GM19238 (cell line): Measurements from ENCODE around the gene SDK1.

Experiments used
- DNase-seq: peaks from one replicate; pipeline ENCODE4 v3.0.0; 2011; ENCODE audit warnings: low spot score; ENCODE audit not compliant: insufficient read length

Gene SDK1

DNA sequence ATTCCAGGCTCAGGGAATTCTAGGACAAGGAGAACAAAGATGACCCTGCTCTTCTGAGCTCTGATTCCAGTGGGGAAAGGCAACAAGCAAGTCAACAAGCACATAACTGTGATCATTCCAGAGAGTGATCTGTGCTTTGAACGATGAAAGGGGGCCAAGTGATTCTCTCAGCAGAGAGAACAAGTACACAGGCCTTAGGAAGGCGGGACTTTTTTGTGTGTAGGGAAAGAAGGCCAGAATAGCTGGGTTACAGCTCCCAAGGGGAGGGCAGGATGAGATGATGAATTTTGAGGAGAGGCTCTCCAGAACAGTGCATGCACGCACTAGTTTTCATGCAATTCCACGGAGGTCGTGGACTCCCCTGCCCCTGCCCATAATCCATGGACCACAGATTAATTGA lies 565.2 kb downstream of the SDK1 start:
- no peak for DNase-seq

DNA sequence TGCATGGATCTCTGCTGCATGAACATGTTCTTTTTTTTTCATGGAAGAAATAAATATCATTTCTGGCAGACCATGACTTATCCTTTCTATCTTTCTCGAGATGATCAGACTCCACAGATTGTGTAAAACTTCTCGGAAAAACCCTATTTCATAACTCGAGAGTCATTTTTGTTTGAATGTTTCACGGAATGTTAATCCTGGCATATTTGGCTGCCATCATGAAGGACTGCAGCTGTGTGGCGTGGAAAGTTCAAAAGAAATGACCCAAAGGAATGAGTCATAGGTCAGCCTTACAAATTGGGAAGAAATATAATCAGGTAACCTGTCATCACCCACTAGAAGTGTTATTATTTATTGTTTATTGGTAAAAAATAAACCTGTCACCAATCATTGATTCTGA lies 566.8 kb downstream of the SDK1 start:
- DNase-seq: no peak

DNA sequence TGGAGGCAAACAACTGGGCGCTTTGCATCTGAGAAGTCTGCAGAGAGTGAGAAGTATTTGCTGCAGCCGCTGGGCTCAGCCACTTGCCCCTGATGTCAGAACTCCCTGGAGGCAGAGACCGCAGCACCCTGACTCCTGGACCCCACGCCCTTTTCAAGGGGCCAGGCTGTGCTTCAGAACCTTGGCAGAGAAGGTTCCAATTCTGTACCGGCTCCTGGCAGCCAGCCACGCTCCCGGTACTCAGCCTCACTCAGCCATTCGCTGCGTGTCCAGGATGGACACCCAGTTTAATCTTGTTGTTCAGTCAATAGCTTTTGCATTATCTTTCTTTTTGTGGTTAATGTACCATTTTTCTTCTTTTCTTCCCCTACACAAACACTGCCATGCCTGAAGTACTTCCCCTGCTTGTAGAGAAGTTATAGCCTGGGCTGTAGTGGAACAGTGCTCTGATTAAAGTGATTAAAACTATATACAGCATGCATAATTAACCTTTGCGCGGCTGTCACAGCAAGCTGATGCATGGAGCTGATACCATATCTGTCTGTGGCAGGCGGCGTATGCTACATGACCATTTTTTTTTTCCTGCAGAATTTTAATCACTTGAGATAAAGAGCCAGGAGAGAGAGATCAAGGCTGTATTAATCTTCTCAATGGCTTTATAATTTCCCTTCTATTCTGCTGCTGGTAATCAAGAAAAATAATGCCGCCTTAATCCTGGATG lies 578.5 kb downstream of the SDK1 start:
- no peak for DNase-seq

DNA sequence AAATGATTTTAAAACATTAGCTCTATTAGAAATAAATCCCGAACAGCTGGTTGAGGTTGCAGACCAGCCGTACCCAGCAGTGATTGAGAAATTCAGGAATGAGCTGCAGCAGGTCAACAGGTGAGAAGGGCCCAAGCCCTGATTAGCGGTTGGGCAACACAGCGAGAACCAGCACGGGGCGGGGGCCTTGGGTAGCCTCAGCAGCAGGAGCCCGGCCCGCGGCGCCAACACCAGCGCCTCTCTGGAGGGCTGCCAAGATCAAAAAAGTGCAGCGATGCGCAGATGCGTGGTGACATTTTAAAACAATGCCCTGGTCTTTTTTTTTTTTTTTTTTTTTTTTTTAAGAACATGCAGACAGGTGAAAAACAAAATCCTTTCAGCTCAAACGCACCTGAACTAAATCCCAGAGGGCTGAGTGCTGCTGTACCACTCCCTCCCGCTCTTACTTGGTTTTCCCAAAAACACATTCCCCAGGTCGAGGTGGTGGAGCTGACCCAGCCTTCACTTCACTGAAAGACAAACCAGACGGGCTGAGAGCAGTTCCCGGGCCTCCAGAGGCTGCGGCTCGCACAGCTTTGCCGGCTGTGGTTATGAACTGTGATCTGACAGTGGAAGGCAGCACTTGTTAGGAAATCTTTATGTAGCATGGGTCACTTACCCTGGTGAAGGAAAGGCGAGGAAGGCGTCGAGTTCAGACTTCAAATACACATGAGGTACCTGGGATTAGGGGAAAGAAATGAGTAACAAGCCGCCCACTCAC lies 579.4 kb downstream of the SDK1 start:
- no peak for DNase-seq

DNA sequence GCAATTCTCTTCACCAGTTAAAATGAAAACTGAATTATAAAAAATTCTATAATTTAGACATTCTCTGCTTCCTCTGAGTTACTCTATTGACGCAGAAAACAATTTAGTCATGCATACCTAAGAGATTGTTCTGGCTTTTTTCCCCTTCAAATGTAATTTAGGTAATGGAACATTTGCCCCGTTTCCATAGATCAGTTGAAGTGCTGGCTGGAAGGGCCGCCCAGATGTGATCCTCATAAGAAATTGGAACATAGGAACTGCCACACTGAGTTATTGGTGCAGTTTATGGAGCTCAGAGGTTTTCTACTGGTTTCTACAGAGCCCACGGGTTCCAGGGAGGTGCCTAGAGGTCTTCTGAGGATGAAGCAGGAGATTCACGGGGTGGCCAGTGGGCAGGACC lies 581.7 kb downstream of the SDK1 start:
- no peak for DNase-seq

DNA sequence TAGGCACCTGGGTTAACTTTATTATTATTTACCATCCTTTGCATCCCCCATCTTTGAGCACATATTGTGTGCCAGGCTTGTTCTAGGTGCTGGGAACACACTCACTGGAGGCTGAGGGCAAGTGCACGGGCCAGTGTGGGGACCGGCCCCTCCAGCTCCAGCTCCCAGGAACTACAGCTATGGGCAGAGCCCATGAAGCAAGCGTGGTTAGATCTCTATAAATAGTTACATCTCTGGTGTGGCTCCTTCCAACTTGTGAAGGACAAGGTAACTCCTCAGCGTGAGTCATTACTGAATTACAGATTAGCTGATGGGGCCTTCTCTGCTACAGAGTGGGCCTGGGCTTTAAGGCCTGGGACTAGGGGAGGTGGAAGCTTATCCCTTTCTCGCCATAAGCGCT lies 583.5 kb downstream of the SDK1 start:
- DNase-seq: no peak

DNA sequence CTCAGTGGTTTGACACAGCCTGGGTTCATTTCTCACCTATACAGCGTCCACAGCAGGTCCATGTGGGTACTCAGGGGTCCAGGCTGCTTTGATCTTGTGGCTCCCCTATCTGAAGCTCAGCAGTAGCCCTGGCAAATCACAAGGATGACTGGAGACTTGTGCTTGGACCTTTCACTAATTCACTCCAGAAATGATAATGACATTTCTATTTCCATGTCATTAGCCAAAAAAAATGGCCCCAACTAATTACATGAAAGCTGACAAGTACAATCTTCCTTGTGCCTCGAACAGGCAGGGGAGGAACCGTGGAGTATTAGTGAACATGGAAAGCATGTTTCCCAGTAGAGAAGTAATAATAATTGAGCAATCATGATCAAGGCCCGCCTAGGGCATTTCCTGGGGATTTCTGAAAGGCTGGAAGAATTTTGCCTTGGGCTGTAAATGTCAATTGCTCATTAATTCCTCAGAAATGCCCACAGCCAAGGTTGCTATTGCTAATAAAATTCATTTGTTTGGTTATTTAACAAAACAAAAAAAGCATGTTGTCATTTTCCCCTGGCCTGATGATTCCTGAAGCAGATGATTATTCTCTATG lies 586.1 kb downstream of the SDK1 start:
- no peak for DNase-seq

DNA sequence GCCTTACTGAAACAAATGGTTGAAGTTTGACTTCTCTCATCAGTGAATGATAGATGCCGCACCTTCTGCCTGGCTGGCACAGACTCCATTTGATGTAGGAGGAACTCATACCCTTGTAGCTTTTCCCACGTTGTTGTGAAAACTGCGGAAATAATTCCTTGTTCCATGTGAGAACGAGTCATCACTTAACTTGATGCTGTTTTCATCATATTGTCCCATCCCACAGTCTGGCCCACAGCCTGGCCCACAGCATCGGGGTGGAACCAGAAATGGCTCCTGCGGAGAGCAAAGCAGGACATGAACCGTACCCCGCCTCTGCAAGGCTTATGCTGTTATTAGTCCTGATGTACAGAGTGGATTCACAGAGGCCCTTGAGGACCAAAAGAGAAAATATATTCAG lies 587.0 kb downstream of the SDK1 start:
- no peak for DNase-seq

DNA sequence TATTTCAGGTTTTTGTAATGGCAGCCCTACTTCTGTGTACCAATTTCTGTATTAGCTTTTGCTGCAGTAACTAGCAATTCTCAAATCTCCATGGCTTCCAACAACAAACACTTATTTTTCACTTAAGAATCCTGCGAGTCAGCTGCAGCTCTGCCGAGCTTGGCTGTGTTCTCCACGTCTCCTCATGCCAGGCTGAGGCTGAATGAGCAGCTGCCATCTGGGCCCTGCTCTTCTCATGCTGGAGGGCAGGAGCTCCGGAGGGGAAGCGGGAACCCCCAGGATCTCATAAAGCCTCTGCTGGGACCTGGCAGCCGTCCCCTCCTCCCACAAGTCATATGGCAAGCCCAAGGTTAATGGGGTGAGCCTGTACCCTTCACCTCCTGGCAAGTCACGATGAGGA lies 591.1 kb downstream of the SDK1 start:
- DNase-seq: no peak

DNA sequence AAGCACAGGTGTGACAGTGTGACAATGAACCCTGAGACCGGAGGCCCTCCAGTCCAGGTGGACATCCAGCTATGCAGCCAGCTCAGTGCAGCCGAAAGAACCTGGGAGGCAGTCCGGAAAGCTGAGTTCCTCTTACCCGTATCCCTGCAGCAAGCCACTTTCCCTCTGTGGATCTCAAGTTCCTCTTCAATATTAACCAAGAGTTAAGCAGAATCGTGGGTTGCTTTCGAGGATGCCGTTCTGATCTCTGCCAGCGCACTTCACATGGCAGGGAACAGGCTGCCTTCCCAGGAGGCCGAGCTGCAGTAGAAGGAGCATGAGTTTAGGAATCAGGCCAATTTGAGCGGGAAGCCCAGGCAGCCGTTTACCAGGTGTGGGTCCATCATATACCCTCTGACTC lies 591.6 kb downstream of the SDK1 start:
- DNase-seq: no peak

DNA sequence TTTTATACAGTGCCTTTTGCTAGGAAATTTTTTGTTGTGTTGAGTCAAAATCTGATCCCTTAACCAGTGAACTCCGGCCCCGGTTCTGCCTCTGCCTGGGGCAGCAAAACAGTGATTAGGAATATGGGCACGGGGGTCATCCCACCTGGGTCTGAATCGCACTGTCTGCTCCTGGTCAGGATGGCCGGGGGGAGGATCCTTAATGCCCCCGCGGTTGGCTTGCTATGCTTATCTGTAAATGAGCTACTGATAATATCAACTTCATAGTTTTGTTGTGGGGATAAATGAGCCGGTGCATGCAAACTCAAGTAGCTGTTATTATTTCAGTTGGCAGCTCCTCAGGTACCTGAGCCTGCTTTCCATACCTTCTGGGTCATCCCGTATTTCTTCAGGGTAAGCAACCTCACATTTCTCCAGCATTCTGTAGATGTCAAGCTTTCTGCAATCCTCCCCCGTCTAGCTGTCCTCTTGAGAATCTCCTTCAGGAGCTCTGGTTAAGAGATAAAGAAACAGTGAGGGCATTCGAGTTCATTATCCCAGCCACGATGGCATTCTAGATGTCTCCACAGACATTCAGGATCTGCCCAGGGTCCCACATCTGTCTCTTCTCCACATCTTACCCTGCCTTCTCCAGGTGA lies 592.2 kb downstream of the SDK1 start:
- DNase-seq: no peak

DNA sequence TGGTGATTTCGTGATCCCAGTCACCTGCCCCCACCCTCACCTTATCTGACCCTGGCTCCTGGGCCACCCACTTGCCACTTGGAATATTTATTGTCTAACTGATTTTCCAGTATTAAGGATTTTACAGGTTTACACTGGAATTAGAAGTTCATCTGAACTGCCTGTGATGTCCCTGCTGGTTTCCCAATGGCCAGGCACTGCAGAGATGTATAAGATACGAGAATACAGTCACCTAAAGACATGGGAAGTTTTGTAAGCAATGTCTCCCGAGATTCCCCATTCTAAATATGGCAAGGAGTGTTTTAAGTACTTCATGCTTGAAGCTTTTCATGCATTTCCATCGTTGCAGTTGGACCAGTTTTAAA lies 592.7 kb downstream of the SDK1 start:
- no peak for DNase-seq

DNA sequence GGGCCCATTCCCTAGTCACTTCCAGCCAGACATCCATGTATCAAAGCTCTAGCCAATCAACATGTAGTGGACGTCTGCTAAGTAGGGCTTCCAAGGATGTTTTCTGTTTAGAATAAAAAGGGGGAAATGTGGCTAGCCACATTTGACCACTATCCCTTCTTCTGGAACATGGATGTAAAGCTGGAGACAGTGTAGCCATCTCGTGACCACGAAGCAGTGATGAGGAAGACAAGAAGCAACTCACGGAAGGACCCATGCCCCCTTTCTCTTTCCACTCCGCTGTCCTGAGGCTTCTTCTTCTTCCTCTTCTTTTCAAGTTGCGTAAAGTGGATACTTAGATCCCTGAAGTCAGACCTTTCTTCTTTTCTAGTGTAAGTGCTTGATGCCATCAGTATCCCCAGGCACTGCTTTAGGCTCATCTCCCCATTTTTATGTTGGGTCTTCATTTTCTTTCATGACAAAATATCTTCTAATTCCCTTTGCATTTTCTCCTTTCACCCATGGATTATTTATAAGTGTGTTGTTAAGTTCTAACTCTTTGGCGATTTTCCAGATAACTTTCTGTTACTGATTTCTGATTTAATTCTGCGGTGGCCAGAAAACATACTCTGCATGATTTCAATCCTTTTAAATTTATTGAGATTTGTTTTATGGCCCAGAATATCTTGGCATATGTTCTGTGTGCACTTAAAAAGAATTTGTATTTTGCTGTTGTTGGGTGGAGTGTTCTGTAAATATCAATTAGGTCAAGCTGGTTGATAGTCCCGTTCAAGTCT lies 594.5 kb downstream of the SDK1 start:
- DNase-seq: no peak

DNA sequence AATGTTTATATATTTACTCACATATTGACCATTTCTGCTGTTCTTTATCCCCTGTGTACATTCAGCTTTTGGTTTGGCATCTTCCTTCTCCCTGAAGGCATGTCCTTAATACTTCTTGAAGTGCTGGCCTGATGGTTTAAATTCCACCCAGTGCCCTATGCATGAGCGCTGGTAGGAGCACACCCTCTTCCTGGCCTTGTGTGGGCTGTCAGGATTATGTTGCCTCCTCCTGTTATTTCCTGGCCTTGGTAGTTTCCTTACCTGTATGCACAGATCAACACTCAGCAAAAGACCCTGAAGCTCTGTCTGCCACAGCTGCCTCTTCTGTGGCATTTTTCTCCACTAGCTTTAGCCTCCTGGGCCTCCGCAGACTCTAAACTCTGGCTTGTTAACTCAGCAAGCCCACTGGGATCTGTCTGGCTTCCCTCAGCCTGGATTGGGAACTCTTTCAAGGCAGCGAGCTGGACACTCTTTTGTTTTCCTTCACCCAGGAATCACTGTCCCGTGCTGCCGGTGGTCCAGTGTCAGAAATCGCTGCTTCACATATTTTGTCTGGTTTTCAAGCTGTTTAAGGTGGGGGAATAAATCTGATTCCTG lies 595.2 kb downstream of the SDK1 start:
- DNase-seq: no peak

DNA sequence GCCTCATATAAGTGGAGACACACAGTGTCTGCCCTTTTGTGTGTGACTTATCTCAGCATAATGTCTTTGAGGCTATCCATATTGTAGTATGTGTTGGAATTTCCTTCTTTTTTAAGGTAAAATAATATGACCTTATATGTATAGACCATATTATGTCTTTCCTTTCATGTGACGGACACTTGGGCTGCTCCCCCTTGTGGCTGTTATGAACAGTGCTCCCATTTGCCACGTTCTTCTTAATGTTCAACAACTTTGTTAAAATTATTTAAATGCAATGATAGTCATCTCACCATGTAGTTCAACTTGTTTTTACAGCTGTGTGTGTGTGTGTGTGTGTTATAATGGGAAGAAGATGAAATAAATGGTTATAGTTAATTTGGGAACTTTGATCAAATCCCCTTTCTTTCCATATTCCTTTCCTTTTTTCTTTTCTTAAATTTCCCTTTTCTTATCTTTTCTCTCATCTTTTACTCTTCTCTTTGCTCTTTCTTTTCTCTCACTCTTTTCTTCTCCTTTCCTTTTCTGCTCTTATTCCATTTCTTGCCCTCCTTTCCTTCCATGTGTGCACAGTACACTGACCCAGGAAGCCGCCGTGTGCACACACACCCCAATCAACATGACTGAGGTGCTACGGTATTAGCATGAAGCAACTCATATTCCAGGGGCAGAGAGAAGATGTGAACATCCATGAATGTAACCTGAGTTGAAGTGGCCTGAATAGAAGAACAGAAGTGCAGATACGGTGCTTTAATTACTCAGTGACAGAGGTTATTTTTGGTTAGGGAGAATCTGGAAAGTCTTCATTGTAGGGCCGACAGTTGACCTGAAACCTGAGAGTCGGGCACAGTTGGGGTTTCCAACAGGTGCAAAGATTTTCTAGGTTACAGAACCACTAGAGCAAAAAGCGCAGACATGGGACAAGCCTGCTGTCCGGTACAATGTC lies 596.6 kb downstream of the SDK1 start:
- DNase-seq: no peak

DNA sequence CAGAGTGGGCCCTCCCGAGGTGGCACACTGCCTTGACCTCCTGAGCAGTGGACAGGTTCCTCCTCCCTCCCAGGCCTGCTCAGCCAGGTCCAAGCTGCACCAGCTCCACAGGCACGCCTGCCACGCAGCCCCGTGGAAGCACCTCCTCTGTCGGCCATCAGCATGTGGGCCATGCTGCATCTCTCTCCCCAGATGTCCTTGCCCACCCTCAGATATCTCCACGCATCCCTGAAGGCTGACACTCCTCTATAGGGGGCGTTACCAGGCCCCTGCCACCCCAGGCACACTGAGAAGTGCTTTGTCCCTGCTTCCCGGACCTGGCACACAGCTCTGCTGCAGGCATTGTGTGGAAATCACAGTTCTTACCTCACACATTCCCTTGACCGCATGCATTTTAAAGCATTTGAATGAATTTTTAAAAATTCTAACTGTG lies 598.5 kb downstream of the SDK1 start:
- DNase-seq: no peak

DNA sequence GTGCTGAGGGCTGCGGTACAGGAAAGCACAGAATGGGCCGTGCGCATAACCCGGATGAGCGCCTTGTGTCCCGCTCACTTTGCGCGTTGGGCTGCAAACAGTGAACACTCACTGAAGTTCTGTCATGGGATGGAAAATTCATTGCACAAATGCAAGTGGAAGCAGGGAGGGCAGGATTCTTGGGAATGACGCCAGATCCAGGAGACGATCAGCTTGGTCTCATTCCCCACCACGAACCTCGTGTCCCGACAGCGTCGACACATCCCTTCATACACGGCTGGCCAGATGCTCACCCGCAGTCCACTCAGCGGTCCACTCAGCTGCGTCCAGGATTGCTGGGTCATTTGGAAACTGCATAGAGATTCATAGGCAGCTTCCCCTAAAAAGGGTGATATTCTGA lies 607.1 kb downstream of the SDK1 start:
- DNase-seq: no peak

DNA sequence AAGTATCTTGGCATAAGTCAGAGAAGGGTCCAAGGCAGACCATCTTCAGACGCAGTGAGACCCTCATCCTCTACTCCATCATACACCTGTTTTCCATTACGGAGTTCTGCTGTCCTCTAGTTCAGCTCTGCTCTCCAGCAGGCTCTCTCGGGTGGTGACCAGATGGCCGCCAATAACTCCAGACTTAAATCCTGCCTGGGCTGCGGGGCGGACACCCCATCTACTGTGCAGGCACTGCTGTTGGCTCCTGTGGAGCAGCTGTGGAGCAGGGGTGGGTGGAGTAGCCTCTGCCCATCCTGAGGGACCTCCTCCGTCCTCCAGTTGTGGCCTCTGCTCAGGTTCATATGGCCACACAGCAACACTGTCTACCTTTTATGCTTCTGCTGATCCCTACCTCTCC lies 608.1 kb downstream of the SDK1 start:
- no peak for DNase-seq

DNA sequence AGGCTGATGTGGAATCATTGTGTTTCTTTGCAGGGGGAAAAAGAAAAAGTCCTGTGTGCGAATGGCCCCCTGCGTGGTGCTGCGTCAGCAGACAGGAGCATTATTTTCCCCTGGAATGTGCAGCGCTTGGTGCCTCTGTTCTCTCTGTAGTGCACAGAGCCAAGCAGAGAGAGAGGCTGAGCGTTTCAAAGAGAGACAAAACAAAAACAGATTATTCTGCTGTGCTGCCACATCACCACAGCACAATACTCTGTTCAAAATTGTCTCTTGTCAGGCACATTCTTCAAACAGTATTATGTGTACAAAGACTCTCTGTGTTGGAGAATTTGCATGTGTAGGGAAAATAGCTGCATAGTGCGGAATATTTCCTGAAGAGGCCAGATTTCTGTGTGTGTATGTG lies 609.0 kb downstream of the SDK1 start:
- DNase-seq: no peak

DNA sequence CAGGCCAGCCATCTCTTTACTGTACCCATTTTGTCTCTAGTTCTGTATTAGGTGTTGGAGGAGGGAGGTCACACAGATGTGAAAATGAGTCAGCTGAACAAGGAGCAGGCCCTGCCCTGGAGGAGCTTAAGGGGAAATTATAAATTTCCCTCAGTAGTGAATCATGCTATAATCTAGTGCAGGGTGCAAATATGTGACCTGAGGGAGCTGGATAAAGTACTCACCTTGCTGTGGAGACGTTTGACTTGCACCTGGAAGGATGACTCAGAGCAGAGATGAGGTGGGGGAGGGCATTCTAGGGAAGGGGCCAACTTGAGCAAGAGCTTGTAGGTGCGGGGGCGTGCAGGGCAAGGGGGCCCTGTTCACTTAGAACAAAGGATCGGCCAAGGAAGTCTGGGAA lies 610.6 kb downstream of the SDK1 start:
- no peak for DNase-seq
